GM12891 (cell line): ENCODE measurements around the gene HDAC11.

ENCODE experiments used
- POLR2A ChIP-seq: IDR thresholded peaks from 2 replicates; pipeline ENCODE4 v1.6.1; 2011; ENCODE audit warnings: low read depth, low read length, control low read depth
- POLR2AphosphoS5 ChIP-seq: IDR thresholded peaks from 2 replicates; pipeline ENCODE4 v1.6.1; 2011; ENCODE audit warnings: low read depth, low read length, control low read depth

- no peak for TF ChIP-seq POLR2AphosphoS5
- no peak for TF ChIP-seq POLR2A
Observed at GRCh38 chr3:13491206-13491974, 11.3 kb downstream of the HDAC11 start.
